B cell (primary cell): ENCODE measurements around the gene HOXC4.

Experiments used
- EZH2 ChIP-seq: IDR thresholded peaks from 2 replicates; pipeline ENCODE4 v1.6.1; 2012; ENCODE audit warnings: borderline replicate concordance, low read depth, mild to moderate bottlenecking, moderate library complexity, low read length; ENCODE audit not compliant: insufficient read depth, poor library complexity, severe bottlenecking
- TF ChIP-seq, protein P1 (sequence below): fragments of 200-600 bp; IDR thresholded peaks from one replicate; pipeline ENCODE4 v1.8.0; 2022; ENCODE audit warnings: antibody characterized with exemption, mild to moderate bottlenecking

DNA sequence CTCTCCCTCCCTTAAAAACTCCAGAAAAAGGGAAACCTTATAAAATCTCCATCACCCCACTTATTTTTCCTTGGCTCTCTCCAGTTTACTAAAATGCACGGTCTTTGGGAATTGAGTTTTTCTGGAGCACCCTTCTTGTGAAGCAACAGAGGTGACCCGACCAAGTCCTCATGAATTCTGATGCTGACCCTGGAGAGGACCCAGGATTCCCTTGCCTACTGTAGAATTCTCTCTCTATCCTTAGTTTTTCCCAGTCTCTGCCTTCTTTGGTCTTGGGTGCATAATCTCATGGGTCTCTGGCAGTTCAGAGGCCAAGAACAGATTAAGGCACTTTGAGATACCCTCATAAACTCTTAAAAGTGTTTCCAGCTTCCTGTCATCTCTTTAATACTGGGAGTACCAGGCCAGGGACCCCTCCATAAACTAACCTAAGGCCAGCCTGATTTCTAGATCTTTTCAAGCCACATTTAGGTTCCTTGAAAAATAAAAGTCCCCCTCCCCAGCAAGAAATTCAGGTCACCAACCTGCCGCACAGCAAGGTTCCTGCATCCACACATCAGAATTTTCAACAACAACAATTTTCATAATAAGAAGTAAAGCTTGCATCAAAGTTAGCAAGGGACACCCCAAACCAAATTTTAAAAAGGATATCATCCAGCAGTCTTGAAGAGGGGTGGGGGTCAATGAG is 5.1 kb upstream of the HOXC4 start:
- TF ChIP-seq, protein P1, sequence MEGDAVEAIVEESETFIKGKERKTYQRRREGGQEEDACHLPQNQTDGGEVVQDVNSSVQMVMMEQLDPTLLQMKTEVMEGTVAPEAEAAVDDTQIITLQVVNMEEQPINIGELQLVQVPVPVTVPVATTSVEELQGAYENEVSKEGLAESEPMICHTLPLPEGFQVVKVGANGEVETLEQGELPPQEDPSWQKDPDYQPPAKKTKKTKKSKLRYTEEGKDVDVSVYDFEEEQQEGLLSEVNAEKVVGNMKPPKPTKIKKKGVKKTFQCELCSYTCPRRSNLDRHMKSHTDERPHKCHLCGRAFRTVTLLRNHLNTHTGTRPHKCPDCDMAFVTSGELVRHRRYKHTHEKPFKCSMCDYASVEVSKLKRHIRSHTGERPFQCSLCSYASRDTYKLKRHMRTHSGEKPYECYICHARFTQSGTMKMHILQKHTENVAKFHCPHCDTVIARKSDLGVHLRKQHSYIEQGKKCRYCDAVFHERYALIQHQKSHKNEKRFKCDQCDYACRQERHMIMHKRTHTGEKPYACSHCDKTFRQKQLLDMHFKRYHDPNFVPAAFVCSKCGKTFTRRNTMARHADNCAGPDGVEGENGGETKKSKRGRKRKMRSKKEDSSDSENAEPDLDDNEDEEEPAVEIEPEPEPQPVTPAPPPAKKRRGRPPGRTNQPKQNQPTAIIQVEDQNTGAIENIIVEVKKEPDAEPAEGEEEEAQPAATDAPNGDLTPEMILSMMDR = no peak
- TF ChIP-seq EZH2 = no peak
